Stromal cell of bone marrow (primary cell): ENCODE data around the gene ZNF605.
"Not testable (repeated sequence)": the region's sequence is repeated elsewhere in the genome, so short reads cannot be mapped to it uniquely, and the experiment has no call there.

Experiments used
- DNase-seq: peaks from one replicate; pipeline ENCODE4 v3.0.0-alpha.2; 2012; ENCODE audit warnings: low read depth

Gene ZNF605

DNA sequence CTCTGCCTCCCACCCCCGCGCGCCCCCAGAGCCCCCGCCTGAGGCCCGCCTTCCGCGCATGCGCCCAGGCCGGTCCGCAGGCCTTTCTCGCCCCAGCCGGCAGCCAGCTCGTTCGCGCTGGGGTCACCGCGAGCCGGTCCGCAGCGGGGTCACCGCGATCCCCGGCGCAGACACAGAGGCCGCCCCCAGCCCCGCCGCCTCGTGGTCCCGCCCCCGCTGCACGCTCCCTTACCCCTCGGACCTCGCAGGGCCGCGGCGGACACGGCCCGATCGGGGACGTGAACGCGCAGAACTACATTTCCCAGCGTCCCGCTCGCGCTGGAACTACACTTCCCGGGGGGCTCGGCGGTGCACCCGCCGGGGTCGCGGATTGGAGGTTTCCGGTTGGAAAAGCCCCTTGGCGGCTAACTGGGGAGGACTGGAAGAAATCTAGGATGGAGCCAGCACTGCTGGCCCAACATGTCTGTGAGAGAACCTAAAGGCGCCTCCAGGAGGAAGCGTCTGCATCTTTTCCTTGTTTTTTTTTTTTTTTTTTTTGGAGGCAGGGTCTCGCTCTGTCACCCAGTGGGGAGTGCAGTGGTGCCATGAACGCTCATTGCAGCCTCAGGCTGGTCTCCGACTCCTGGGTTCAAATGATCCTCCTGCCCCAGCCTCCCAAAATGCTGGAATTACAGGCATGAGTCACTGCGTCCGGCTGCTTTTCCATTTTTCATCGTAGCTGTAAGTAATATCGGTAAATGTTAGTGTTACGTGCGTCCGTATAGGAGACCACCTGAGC lies at the start of gene ZNF605:
TSS of gene ZNF605 (minus strand) at position 296 of the 778 bp plus-strand sequence. CDS start 10,671 bp downstream, outside the sequence.
- peak; percentile 81 for DNase-seq

GRCh38 chr12:132998741-132999140 lies 42.6 kb upstream of the ZNF605 start:
- no peak for DNase-seq

DNA sequence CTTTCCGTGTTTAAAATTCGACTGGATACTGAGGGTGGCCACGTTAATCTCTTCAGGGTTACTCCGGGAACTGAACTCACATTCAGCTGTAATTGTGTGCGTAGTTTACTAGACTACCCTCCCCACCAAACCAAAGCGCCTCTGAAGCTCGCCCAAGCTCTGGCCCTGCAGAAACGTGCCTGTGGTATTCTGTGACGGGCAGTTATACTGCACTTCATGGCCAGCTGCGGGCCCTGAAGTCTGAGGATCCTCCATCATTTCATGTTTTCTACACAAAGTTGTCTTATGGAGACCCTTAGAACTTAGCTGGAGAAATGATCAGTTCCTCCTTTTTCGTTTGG lies 30.7 kb upstream of the ZNF605 start:
- DNase-seq, result no peak

DNA sequence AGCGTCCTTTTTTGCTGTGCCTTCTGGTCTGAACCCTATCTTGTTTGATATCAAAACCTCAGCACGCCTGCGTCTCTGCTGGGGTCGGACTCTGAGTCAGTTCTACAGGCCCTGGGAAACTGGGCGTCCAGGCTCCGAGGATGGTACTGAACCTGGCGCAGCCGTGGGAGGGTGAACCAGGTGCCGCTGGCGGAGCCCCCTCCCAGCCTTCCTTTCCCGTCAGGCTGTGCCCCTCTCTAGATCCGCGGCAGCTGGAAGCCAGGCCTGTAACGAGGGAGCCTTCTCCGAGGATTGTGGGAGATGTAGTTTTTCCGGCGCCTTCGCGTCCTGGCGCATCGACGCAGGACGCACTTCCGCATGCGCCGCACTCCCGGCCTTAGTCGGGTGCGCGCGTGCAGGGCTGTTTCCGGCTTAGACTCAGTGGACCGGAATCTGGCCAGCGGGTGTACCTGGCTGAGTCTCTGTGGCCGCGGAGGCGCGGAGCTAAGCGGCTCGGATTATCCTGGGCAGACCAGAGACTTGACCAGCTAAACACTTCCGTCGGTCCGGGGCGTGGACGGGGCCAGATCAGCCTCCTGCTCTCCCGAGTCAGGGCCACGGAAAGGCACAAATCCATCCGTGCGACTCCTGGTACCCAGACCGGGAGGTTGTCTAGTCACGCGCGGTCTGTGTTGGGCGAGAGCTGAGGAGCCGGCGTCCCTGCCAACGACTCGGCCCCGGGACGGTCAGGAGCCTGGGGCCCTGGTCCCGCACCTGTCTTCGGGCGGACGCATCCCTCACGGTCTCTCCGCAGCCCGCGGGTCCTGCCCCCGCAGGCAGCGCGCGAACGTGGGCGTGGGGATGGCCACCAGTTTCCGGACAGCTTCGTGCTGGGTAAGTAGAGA lies 30.1 kb upstream of the ZNF605 start, which contains the start of gene ZNF26:
TSS of gene ZNF26 (plus strand) at position 367 of the 884 bp plus-strand sequence. CDS start at position 841, 474 bp downstream.
- DNase-seq, result peak; percentile 85

DNA sequence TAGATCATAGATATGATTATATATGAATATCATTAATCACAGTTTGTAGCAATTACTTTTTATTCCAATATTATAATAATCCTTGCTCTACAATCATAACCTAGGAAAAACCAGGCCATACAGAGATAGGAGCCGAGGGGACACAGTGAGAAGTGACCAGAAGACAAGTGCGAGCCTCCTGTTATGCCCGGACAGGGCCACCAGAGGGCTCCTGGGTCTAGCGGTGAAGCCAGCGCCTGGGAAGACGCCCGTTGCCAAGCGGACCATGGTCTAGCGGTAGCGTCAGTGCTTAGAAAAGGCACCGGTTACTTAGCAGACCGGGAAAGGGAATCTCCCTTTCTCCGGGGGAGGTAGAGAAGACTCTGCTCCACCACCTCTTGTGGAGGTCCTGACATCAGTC lies 20.8 kb upstream of the ZNF605 start:
- not testable (repeated sequence) for DNase-seq

GRCh38 chr12:132972374-132972773 lies 16.3 kb upstream of the ZNF605 start:
- DNase-seq, result no peak

- no peak for DNase-seq
Observed at GRCh38 chr12:132967736-132968135, 11.6 kb upstream of the ZNF605 start.

GRCh38 chr12:132966676-132967415 lies 10.7 kb upstream of the ZNF605 start:
- DNase-seq, result no peak

DNA sequence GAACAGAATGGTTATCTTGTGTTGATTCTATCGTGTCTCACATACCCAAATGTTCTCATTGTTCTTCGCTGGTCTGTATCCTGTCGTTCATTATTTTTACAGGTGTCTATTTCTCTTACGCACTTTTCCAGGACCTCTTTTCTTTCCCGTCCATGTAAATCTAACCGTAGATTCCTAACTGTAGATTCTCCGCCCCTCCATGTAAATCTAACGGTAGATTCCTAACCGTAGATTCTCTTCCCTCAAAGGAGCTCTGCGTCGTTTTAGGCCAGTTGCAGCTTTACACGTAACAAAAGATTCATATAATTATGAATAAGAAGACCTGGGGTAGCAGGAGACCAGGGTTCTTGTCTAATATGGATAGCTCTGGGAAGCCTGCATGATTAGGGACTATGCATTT lies 9.7 kb upstream of the ZNF605 start:
- no peak for DNase-seq

DNA sequence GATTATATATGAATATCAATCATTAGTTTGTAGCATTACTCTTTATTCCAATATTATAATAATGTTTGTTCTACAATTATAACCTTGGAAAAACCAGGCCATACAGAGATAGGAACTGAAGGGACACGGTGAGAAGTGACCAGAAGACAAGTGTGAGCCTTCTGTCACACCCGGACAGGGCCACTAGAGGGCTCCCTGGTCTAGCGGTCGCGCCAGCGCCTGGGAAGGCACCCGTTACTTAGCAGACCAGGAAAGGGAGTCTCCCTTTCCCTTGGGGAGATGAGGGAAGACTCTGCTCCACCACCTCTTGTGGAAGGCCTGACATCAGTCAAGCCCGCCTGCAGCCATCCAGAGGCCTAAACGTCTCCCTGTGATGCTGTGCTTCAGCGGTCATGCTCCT lies 7.8 kb upstream of the ZNF605 start:
- not testable (repeated sequence) for DNase-seq

DNA sequence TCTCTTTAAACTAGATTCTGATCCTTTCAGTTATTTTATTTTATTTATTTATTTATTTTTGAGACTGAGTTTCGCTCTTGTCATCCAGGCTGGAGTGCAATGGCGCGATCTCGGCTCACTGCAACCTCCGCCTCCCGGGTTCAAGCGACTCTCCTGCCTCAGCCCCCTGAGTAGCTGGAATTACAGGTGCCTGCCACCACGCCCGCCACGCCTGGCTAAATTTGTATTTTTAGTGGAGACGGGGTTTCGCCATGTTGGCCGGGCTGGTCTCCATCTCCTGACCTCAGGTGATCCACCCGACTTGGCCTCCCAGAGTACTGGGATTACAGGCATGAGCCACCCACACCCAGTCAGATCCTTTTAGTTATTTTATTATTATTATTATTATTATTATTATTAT lies 5.7 kb upstream of the ZNF605 start:
- not testable (repeated sequence) for DNase-seq

GRCh38 chr12:132955094-132956010 lies 754 bp downstream of the ZNF605 start:
- DNase-seq, result peak; percentile 38

- DNase-seq, result no peak
Observed at GRCh38 chr12:132954471-132955048, 1.5 kb downstream of the ZNF605 start.

DNA sequence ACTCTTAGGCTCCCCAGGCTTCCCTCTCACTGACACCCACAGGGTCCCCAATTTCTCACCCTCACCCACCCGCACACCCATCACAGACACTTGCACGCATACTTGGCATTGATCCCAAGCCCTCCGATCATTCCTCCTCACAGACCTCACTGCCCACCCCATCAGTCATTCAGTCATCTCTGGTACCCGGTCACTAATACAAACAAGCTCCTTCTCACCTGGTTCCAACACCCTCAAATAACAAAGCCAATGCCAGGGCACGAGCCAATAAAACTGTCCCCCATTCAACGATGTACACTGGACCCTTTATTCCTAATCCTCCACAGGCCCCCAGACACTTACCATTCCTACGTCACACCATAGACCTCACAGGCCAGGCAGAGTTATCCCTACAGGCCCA lies 2.3 kb downstream of the ZNF605 start:
- DNase-seq, result no peak

DNA sequence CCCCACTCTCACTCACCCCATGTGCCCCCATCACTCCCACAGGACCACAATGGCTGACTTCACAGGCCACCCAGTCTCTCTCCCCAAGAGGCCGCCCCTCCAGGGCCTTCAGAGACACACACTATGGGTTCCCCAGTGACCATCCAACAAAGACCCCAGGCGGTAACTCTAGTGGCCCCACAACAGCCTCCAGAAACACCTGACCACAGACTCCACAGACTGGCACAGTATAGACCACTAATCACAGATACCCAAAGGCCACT lies 3.0 kb downstream of the ZNF605 start:
- DNase-seq, result no peak

DNA sequence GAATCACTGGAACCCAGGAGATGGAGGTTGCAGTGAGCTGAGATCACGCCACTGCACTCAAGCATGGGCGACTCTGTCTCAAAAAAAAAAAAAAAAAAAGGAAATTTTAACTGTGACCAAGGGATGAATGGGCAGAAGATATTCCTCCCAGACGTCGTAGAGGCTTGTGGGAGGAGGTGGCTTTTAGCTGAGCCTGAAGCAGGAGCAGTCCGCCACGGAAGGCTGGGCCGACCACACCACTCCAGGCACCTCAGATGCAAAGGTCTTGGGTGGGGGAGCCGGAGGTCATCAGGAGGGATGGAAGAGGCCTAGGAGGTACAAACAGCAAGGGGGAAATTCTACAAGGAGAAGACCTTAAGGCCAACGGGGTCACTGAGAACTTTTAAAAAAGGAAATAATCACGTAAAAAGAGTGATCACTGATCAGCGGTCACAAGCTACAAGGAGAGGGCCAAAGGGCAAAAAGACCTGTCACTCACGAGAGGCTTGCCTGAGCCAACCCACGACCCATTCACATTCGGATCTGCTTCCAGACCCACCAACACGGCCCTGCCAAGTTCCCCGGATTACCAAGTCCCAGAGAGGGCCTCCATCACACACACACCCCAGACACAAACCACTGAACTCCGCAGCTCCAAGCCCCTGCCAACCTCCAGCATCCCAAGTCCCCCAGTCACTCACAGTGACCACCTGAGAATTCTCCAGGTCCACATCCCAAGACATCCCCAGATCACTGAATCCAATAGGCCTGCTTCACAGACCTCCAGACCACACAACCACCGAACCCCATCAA lies 3.5 kb downstream of the ZNF605 start:
- DNase-seq, result no peak

- DNase-seq, result no peak
Observed at GRCh38 chr12:132951649-132952048, 4.5 kb downstream of the ZNF605 start.

- DNase-seq, result no peak
Observed at GRCh38 chr12:132950844-132951535, 5.1 kb downstream of the ZNF605 start.

DNA sequence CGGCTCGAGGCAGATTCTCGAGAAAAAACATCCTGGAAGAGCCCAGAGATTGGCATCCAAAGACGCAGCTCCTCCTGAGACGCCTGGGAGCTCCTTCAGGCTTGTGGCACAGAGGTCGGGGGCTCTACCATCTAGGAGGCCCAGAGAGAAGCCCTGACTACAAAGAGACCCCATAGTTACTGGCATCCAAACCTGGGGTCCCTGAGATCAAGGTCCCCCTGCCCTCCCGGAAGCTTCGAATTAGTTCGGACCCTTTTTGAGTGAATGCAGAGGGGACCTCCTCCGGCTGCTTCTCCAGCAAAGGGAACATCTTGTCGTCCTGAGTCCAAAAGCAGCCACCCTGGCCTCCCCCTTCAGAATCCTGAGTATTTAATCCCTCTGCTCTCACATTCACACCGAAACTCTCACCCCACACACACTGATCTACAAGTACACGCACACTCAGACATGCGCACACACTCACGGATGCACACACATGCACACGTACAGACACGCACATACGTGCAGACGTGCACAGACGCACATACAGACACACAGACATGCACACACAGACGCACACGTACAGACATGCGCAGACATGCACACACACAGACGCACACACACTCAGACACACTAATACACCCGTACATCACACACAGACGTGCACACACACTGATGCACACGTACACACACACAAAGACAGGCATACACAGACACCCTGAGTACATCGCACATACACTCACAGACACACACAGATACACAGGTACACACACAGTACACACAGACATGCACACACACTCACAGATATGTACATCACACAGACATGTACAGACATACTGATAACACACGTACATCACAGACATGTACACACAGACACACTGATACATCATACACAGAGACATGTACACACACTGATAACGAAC lies 5.9 kb downstream of the ZNF605 start:
- DNase-seq, result no peak
